Cardiac fibroblast (primary cell): ENCODE data around the gene TAF7.

ENCODE experiments used
- DNase-seq, 2 donors: peaks; one replicate each; pipeline versions ENCODE4 v3.0.0 to v3.0.0-alpha.2; 2010; ENCODE audit warnings: low read depth in 2 of 2
- H3K4me3 ChIP-seq, 2 donors: replicated peaks in 1 of 2; 1 replicate in 1 of 2; 2 replicates in 1 of 2; pipeline ENCODE4 v1.5.1; 2011; ENCODE audit warnings: low read depth in 2 of 2, low read length in 2 of 2, mild to moderate bottlenecking in 2 of 2, moderate library complexity in 1 of 2
- CTCF ChIP-seq: IDR thresholded peaks from one replicate; pipeline ENCODE4 v1.5.1; 2011; ENCODE audit warnings: low read depth, mild to moderate bottlenecking, low read length, inconsistent platforms

The TAF7 gene

GRCh38 chr5:141320225-141321169, at the start of gene TAF7:
Gene TAF7 (minus strand): TSS chr5:141320784. CDS start chr5:141320044, 740 bp downstream.
- H3K4me3 ChIP-seq, result peak within 1 kb of the TSS; percentile 71 to 82
- TF ChIP-seq CTCF, result peak; percentile 89
- DNase-seq, result peak; percentile 96 to 97

- no peak for TF ChIP-seq CTCF
- DNase-seq, result no peak
- no peak overlapping the region for H3K4me3 ChIP-seq
These were observed 45.7 kb upstream of the TAF7 start for GRCh38 chr5:141366016-141366896.

GRCh38 chr5:141363952-141364660, 43.5 kb upstream of the TAF7 start, which contains the start of gene PCDHGA5:
Gene PCDHGA5 (plus strand): TSS chr5:141364162. CDS start chr5:141364331, 169 bp downstream.
- H3K4me3 ChIP-seq, result peak within 1 kb of the TSS; percentile 9 to 24
- no peak for TF ChIP-seq CTCF
- DNase-seq, result peak; percentile 22 to 38

- TF ChIP-seq CTCF, result no peak
- H3K4me3 ChIP-seq, result no peak overlapping the region
- no peak for DNase-seq
These were observed 42.1 kb upstream of the TAF7 start for GRCh38 chr5:141362719-141363118.

GRCh38 chr5:141360685-141361084, 40.1 kb upstream of the TAF7 start:
- no peak for DNase-seq
- H3K4me3 ChIP-seq, result no peak overlapping the region
- no peak for TF ChIP-seq CTCF

GRCh38 chr5:141359790-141360426, 39.3 kb upstream of the TAF7 start, which contains the start of gene PCDHGB2:
Gene PCDHGB2 (plus strand): TSS chr5:141359994. CDS start chr5:141360136, 142 bp downstream.
- peak; percentile 35 for TF ChIP-seq CTCF
- H3K4me3 ChIP-seq, result peak within 1 kb of the TSS; percentile 9 to 43
- DNase-seq, result peak; percentile 47 to 70
